ENCODE measurements around the gene TRPM4. TPM values are rescaled to one million over a fixed set of nuclear protein-coding genes. Genes with fewer than 3 reads are reported as not detected.

TRPM4 gene
- total RNA-seq, 6 experiments from 2014 or later, result 9.2 to 31.1 (median 14.3) TPM

DNA sequence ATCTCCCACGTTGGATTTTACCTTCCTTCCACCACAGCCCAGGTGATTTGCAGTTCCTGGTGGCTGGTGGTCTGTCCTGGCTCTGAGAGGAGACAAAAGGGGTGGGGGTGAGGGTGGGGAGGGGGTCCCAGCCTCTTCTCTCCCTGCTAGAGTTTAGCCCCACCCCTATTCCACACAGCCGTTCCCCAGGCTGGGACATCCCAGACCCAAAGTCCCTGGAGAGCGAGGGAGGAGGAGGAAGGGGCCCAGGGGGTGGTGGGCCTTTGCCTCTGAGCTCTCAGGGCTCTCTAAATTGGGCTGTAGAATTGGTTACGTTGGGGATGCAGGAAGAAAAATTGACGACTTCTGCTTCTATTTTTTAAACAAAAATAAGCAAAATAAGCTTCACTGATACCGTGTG, 85.5 kb downstream of the TRPM4 start:
- no peak for ATAC-seq
- WGBS (ENCODE audit: insufficient coverage, low coverage, low lambda C conversion rate, missing lambda C conversion rate), result 51% methylated on average over 6 of the region's 6 CpGs
- intact Hi-C loops (cut with DNase I), result no loop called here

DNA sequence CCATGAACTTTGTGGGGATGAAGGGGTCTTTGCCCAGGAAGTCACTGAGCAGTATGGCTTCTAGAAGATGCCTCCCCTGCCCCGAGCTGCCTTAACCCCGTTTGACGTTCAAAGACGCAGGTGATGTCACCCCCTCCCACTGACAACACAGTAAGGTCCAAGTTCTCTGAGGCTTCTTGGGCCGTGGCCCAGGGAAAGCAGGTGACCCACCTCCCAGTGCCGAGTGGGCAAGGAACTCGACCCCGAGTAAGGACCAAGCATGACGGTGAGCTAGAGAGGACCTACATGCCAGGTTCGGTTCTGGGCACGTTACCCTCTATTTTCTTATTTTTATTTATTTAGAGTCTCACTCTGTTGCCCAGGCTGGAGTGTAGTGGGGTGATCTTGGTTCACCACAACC, 86.1 kb downstream of the TRPM4 start:
- Histone ChIP-seq H3K9me3 (no peaks in the 10 kb centered on the region), H3K27me3 (no peaks in the 10 kb centered on the region), H3K27ac (no peak overlapping the region), H3K36me3 (no peaks in the 10 kb centered on the region), H3K4me1 (no peaks in the 10 kb centered on the region), H3K4me3 (no peak overlapping the region)
- intact Hi-C loops (cut with DNase I), result no loop called here
- ATAC-seq, result no peak
- no peak for DNase-seq
- TF ChIP-seq, protein P1, sequence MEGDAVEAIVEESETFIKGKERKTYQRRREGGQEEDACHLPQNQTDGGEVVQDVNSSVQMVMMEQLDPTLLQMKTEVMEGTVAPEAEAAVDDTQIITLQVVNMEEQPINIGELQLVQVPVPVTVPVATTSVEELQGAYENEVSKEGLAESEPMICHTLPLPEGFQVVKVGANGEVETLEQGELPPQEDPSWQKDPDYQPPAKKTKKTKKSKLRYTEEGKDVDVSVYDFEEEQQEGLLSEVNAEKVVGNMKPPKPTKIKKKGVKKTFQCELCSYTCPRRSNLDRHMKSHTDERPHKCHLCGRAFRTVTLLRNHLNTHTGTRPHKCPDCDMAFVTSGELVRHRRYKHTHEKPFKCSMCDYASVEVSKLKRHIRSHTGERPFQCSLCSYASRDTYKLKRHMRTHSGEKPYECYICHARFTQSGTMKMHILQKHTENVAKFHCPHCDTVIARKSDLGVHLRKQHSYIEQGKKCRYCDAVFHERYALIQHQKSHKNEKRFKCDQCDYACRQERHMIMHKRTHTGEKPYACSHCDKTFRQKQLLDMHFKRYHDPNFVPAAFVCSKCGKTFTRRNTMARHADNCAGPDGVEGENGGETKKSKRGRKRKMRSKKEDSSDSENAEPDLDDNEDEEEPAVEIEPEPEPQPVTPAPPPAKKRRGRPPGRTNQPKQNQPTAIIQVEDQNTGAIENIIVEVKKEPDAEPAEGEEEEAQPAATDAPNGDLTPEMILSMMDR (IDR thresholded peaks at IDR 0.05), result no peak
- no peak for TF ChIP-seq POLR2A (IDR thresholded peaks at IDR 0.05)
- WGBS (ENCODE audit: insufficient coverage, low coverage, low lambda C conversion rate, missing lambda C conversion rate), result 64% methylated on average over 4 of the region's 11 CpGs

More for the DNA sequence above, 85.5 kb downstream of the TRPM4 start:
- no peaks in the 10 kb centered on the region for H3K4me1 ChIP-seq
- H3K4me3 ChIP-seq, result no peak overlapping the region
- no peak for DNase-seq
- no peaks in the 10 kb centered on the region for H3K27me3 ChIP-seq
- no peaks in the 10 kb centered on the region for H3K36me3 ChIP-seq
- H3K9me3 ChIP-seq, result no peaks in the 10 kb centered on the region
- TF ChIP-seq, protein P1 (IDR thresholded peaks at IDR 0.05), result no peak
- no peak for TF ChIP-seq POLR2A (IDR thresholded peaks at IDR 0.05)
- no peak overlapping the region for H3K27ac ChIP-seq

DNA sequence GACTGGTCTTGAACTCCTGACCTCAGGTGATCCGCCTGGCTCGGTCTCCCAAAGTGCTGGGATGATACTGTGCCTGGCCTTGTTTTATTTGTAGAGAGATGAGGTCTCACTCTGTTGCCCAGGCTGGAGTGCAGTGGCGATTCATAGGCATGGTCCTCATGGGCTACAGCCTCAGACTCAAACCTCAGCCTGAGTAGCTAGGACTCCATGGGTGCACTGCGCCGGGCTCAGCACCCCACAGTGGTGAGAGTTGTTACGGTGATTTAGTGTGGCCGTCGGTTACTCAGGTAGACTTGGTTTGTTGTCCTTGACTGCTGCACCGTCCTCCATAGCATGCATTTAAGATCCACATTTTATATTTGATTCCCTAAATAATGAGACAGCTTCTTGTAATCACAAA, 86.7 kb downstream of the TRPM4 start:
- intact Hi-C loops (cut with DNase I), result no loop called here
- Histone ChIP-seq H3K36me3 (no peaks in the 10 kb centered on the region), H3K4me1 (no peaks in the 10 kb centered on the region), H3K27me3 (no peaks in the 10 kb centered on the region), H3K27ac (no peak overlapping the region), H3K9me3 (no peaks in the 10 kb centered on the region), H3K4me3 (no peak overlapping the region)
- no peak for DNase-seq
- no peak for ATAC-seq
- 83% methylated on average over 2 of the region's 9 CpGs for WGBS (ENCODE audit: insufficient coverage, low coverage, low lambda C conversion rate, missing lambda C conversion rate)
- TF ChIP-seq POLR2A (IDR thresholded peaks at IDR 0.05), result no peak
- TF ChIP-seq, protein P1 (IDR thresholded peaks at IDR 0.05), result no peak

DNA sequence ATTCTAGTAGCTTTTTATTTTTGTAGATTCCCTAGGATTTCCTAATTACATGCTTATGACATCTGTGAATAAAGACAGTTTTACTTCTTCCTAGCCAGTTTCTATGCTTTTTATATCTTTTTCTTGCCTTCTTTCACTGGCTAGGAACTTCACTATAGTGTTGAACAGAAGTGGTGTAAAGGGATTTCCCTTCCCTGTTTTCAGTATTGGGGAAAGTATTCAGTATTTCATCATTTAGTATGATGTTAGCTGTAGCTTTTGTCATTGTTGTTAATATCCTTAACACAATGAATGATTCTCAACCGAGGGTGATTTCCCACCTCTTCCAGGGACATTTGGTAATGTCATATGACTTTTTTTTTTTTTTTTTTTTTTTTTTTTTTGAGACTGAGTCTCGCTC, 90.1 kb downstream of the TRPM4 start:
- no peak for TF ChIP-seq POLR2A (IDR thresholded peaks at IDR 0.05)
- TF ChIP-seq, protein P1 (IDR thresholded peaks at IDR 0.05), result no peak
- intact Hi-C loops (cut with DNase I), result no loop called here
- no peaks in the 10 kb centered on the region for H3K9me3 ChIP-seq
- ATAC-seq (no peak), DNase-seq (no peak)
- H3K36me3 ChIP-seq, result no peaks in the 10 kb centered on the region
- H3K27me3 ChIP-seq, result no peaks in the 10 kb centered on the region
- 40% methylated on average over 1 of the region's 2 CpGs for WGBS (ENCODE audit: insufficient coverage, low coverage, low lambda C conversion rate, missing lambda C conversion rate)
- H3K27ac ChIP-seq, result no peak overlapping the region
- no peak overlapping the region for H3K4me3 ChIP-seq
- H3K4me1 ChIP-seq, result no peaks in the 10 kb centered on the region

DNA sequence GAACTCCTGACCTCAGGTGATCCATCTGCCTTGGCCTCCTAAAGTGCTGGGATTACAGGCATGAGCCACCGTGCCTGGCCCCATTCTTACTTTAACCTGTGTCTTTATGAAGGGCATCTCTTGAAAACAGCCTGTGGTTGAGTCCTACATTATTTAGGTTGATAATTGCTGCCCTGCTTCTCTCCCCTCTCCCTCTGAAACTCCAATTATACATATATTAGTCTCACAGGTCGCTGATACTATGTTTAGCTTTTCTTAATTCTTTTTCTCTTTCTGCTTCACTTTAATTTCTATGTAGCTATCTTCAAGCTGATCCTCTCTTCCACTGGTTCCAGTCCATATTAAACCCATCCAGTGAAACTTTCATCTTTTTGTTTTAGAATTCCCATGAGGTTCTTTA, 92.3 kb downstream of the TRPM4 start:
- TF ChIP-seq POLR2A (IDR thresholded peaks at IDR 0.05), result no peak
- TF ChIP-seq, protein P1 (IDR thresholded peaks at IDR 0.05), result no peak
- intact Hi-C loops (cut with DNase I), result loop anchor here in 1 of 2 donors (10.0 kb wide), 1 partner anchor 185 kb away; no protein-coding TSS in a partner anchor
- WGBS (ENCODE audit: insufficient coverage, low coverage, low lambda C conversion rate, missing lambda C conversion rate), result 88% methylated on average over 2 of the region's 2 CpGs
- no peak overlapping the region for H3K27ac ChIP-seq
- DNase-seq (no peak), ATAC-seq (no peak)
- H3K4me1 ChIP-seq, result no peaks in the 10 kb centered on the region
- H3K9me3 ChIP-seq, result no peaks in the 10 kb centered on the region
- no peaks in the 10 kb centered on the region for H3K27me3 ChIP-seq
- H3K4me3 ChIP-seq, result no peak overlapping the region
- no peaks in the 10 kb centered on the region for H3K36me3 ChIP-seq
